MM.1S (cell line): ENCODE measurements around the gene ANKRD44.

ENCODE experiments used
- CTCF ChIP-seq: fragments of 300-600 bp; sonication (generic); IDR thresholded peaks from 2 replicates; pipeline ENCODE4 v1.5.1; 2016; ENCODE audit warnings: antibody characterized with exemption, low read length, mixed read lengths
- EZH2 ChIP-seq: fragments of 300-600 bp; sonication (generic); optimal IDR thresholded peaks from 2 replicates; pipeline ENCODE3; 2017; ENCODE audit warnings: low read depth, mild to moderate bottlenecking, antibody characterized with exemption, low read length, mixed read lengths
- EZH2phosphoT487 ChIP-seq: fragments of 300-600 bp; sonication (generic); IDR thresholded peaks from 2 replicates; pipeline ENCODE4 v1.6.1; 2018; ENCODE audit warnings: antibody characterized with exemption, low read length

- TF ChIP-seq CTCF = no peak
- TF ChIP-seq EZH2 = no peak
- no peak for TF ChIP-seq EZH2phosphoT487
Measured at GRCh38 chr2:196954001-196954400, 356.6 kb downstream of the ANKRD44 start.
